ENCODE data around the gene PRR12. TPM values are rescaled to one million over a fixed set of nuclear protein-coding genes. Genes with fewer than 3 reads are reported as not detected.

Gene PRR12
- polyA plus RNA-seq, 3 donors: 0.04 to 3.3 (median 0.11) TPM

- Histone ChIP-seq H4K20me1 (ENCODE audit: insufficient read depth, low read length) (peaks cover 47% of the 10 kb centered on the region), H3K4me2 (replicated peaks; ENCODE audit: extremely low read depth, low read length, poor library complexity, severe bottlenecking) (no peak overlapping the region), H3K27me3 (ENCODE audit: control insufficient read depth in 2 of 2, insufficient read depth in 2 of 2, low read length in 2 of 2) (no peaks in the 10 kb centered on the region), H2AFZ (ENCODE audit: insufficient read depth, low read depth, low read length, poor library complexity, severe bottlenecking) (no peak overlapping the region), H3K4me1 (ENCODE audit: control insufficient read depth in 1 of 2, insufficient read depth in 2 of 2, low read length in 2 of 2) (no peaks in the 10 kb centered on the region), H3K4me3 (replicated peaks in 1 of 3; ENCODE audit: low read depth in 2 of 3, low read length in 3 of 3) (no peak overlapping the region), H3K9me3 (replicated peaks in 1 of 2; ENCODE audit: control insufficient read depth in 1 of 2, insufficient read depth in 1 of 2, low read length in 2 of 2) (no peaks in the 10 kb centered on the region), H3K79me2 (ENCODE audit: insufficient read depth, low read length) (no peaks in the 10 kb centered on the region), H3K36me3 (replicated peaks in 1 of 2; ENCODE audit: control insufficient read depth in 1 of 2, insufficient read depth in 2 of 2, low read length in 2 of 2) (peaks cover 88 to 100% of the 10 kb centered on the region in 2 donors), H3K27ac (ENCODE audit: low read depth in 1 of 2, low read length in 2 of 2) (no peak overlapping the region), H3K9ac (ENCODE audit: insufficient read depth, low read length, poor library complexity, severe bottlenecking) (no peak overlapping the region)
- H3K36me3 Mint-ChIP-seq: peaks cover 72 to 96% of the 10 kb centered on the region in 2 donors
- 97% methylated on average over 19 of the region's 22 CpGs for WGBS (ENCODE audit: insufficient coverage)
- H3K4me1 Mint-ChIP-seq: no peaks in the 10 kb centered on the region
- peaks cover 0 to 4% (median 0%) of the 10 kb centered on the region in 7 donors for H3K9me3 Mint-ChIP-seq
- H3K27me3 Mint-ChIP-seq (ENCODE audit: low read depth in 3 of 3): peaks cover 0 to 3% (median 0%) of the 10 kb centered on the region in 3 donors
- no peak overlapping the region for H3K4me3 Mint-ChIP-seq
- DNase-seq: no peak
- no peak for TF ChIP-seq CTCF (IDR thresholded peaks at IDR 0.05)
- H3K27ac Mint-ChIP-seq: peak overlapping the region in 2 of 7 donors; percentile 13 to 35
- intact Hi-C loops (cut with micrococcal nuclease): no loop called here
These were observed 66.6 kb downstream of the PRR12 start for GRCh38 chr19:49657493-49658138.

GRCh38 chr19:49658139-49658517 is 67.1 kb downstream of the PRR12 start:
- peaks cover 0 to 4% (median 0%) of the 10 kb centered on the region in 7 donors for H3K9me3 Mint-ChIP-seq
- no peak overlapping the region for H3K4me3 ChIP-seq (replicated peaks in 1 of 3; ENCODE audit: low read depth in 2 of 3, low read length in 3 of 3)
- H3K27me3 Mint-ChIP-seq (ENCODE audit: low read depth in 3 of 3): peaks cover 0 to 3% (median 0%) of the 10 kb centered on the region in 3 donors
- no peaks in the 10 kb centered on the region for H3K9me3 ChIP-seq (replicated peaks in 1 of 2; ENCODE audit: control insufficient read depth in 1 of 2, insufficient read depth in 1 of 2, low read length in 2 of 2)
- H3K36me3 Mint-ChIP-seq: peaks cover 73 to 96% of the 10 kb centered on the region in 2 donors
- peaks cover 47% of the 10 kb centered on the region for H4K20me1 ChIP-seq (ENCODE audit: insufficient read depth, low read length)
- no peaks in the 10 kb centered on the region for H3K4me1 ChIP-seq (ENCODE audit: control insufficient read depth in 1 of 2, insufficient read depth in 2 of 2, low read length in 2 of 2)
- no peak overlapping the region for H3K27ac Mint-ChIP-seq
- no peak overlapping the region for H3K4me2 ChIP-seq (replicated peaks; ENCODE audit: extremely low read depth, low read length, poor library complexity, severe bottlenecking)
- WGBS (ENCODE audit: insufficient coverage): 94% methylated on average over 9 of the region's 15 CpGs
- intact Hi-C loops (cut with micrococcal nuclease): no loop called here
- no peak for TF ChIP-seq CTCF (IDR thresholded peaks at IDR 0.05)
- DNase-seq: no peak
- no peak overlapping the region for H3K9ac ChIP-seq (ENCODE audit: insufficient read depth, low read length, poor library complexity, severe bottlenecking)
- no peak overlapping the region for H3K4me3 Mint-ChIP-seq
- peaks cover 86 to 100% of the 10 kb centered on the region in 2 donors for H3K36me3 ChIP-seq (replicated peaks in 1 of 2; ENCODE audit: control insufficient read depth in 1 of 2, insufficient read depth in 2 of 2, low read length in 2 of 2)
- H3K27ac ChIP-seq (ENCODE audit: low read depth in 1 of 2, low read length in 2 of 2): no peak overlapping the region
- H3K4me1 Mint-ChIP-seq: no peaks in the 10 kb centered on the region
- no peak overlapping the region for H2AFZ ChIP-seq (ENCODE audit: insufficient read depth, low read depth, low read length, poor library complexity, severe bottlenecking)
- H3K79me2 ChIP-seq (ENCODE audit: insufficient read depth, low read length): peaks cover 1% of the 10 kb centered on the region
- no peaks in the 10 kb centered on the region for H3K27me3 ChIP-seq (ENCODE audit: control insufficient read depth in 2 of 2, insufficient read depth in 2 of 2, low read length in 2 of 2)
